Measurements from ENCODE around the gene FAM200C.

FAM200C gene

GRCh38 chr5:160363211-160363610, 36.6 kb downstream of the FAM200C start:
- no peak for DNase-seq
- H3K27ac ChIP-seq (ENCODE audit: insufficient read depth in 1 of 2, low read depth in 1 of 2, low read length in 2 of 2, poor library complexity in 1 of 2, severe bottlenecking in 2 of 2) = no peak overlapping the region
- no peaks in the 10 kb centered on the region for H3K27me3 ChIP-seq (replicated peaks in 2 of 5; ENCODE audit: control insufficient read depth in 4 of 5, insufficient read depth in 5 of 5, low read length in 4 of 5)
- 100% methylated on average over 3 of the region's 3 CpGs for WGBS (ENCODE audit: insufficient coverage)
- CTCF ChIA-PET = interaction anchor here (1.7 kb wide), 1 partner anchor 18 kb away, joined by 8 read pairs; no protein-coding TSS in a partner anchor
- no peaks in the 10 kb centered on the region for H3K9me3 ChIP-seq (ENCODE audit: control extremely low read depth in 1 of 5, control insufficient read depth in 4 of 5, insufficient read depth in 2 of 5, low read depth in 1 of 5, low read length in 4 of 5)
- no peaks in the 10 kb centered on the region for H3K4me1 ChIP-seq (ENCODE audit: control extremely low read depth in 1 of 4, control insufficient read depth in 4 of 4, insufficient read depth in 4 of 4, low read length in 3 of 4)
- POLR2A ChIA-PET = no interaction called here
- H3K4me3 ChIP-seq (ENCODE audit: control insufficient read depth in 1 of 7, extremely low read depth in 1 of 7, insufficient read depth in 4 of 7, low read depth in 2 of 7, low read length in 6 of 7) = no peak overlapping the region
- H3K36me3 ChIP-seq (ENCODE audit: control insufficient read depth in 4 of 4, insufficient read depth in 4 of 4, low read length in 3 of 4) = no peaks in the 10 kb centered on the region

DNA sequence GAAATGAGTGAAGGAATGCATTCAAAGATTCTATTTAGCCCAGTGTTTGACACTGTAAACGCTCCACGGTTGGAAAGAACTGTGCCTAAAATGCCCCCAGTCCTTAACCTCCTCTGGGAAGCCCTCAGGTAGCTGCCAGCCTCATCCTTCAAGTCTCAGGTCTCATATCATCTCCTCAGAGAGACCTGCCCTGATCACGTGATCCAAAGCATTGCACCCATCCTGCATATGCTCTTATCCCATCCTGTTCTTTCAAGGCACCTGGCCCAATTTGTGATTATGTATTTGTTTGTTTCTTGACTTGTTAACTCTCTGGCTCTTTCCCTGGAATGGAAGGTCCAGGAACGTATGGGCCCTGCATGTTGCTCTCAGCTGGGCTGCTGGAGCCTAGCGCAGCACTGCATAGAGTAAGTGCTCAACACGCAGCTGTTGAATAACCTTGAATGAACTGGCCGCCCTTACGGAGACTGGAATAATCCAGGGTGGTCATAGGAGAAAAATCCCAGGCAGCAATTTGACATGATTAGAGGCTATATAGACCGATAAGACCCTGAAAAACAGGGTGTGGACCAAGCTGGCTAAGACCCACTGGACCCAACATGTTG, 38.1 kb downstream of the FAM200C start:
- H3K4me3 ChIP-seq (ENCODE audit: control insufficient read depth in 1 of 7, extremely low read depth in 1 of 7, insufficient read depth in 4 of 7, low read depth in 2 of 7, low read length in 6 of 7) = no peak overlapping the region
- H3K27me3 ChIP-seq (replicated peaks in 2 of 5; ENCODE audit: control insufficient read depth in 4 of 5, insufficient read depth in 5 of 5, low read length in 4 of 5) = no peaks in the 10 kb centered on the region
- DNase-seq = no peak
- H3K36me3 ChIP-seq (ENCODE audit: control insufficient read depth in 4 of 4, insufficient read depth in 4 of 4, low read length in 3 of 4) = no peaks in the 10 kb centered on the region
- H3K9me3 ChIP-seq (ENCODE audit: control extremely low read depth in 1 of 5, control insufficient read depth in 4 of 5, insufficient read depth in 2 of 5, low read depth in 1 of 5, low read length in 4 of 5) = no peaks in the 10 kb centered on the region
- no peaks in the 10 kb centered on the region for H3K4me1 ChIP-seq (ENCODE audit: control extremely low read depth in 1 of 4, control insufficient read depth in 4 of 4, insufficient read depth in 4 of 4, low read length in 3 of 4)
- 88% methylated on average over 8 of the region's 9 CpGs for WGBS (ENCODE audit: insufficient coverage)
- ChIA-PET POLR2A (no interaction called here), CTCF (interaction anchor here (1.2 to 1.7 kb wide), 2 partner anchors 10 to 17 kb away, joined by 4 read pairs; no protein-coding TSS in a partner anchor)
- H3K27ac ChIP-seq (ENCODE audit: insufficient read depth in 1 of 2, low read depth in 1 of 2, low read length in 2 of 2, poor library complexity in 1 of 2, severe bottlenecking in 2 of 2) = no peak overlapping the region

DNA sequence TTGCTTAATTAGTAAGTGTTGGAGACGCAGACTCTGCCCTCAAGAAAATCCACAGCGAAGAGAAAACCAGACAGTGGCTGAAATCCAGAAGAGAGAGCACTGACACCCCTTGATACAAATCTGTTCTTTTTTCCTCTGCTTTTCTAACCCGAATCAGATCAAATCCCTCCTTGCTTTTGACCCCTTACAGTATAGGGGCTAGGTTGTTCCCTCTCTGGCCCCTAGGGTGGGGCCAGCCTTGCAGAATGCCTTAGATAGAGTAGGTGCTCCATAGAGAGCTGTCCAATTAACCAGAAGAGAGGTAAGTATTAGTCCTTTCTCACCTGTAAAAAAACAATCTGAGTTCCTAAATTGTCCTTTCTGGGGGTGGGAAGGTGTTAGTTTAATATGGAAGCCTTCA, 39.5 kb downstream of the FAM200C start:
- WGBS (ENCODE audit: insufficient coverage) = 86% methylated on average over 1 of the region's 3 CpGs
- no peak overlapping the region for H3K4me3 ChIP-seq (ENCODE audit: control insufficient read depth in 1 of 7, extremely low read depth in 1 of 7, insufficient read depth in 4 of 7, low read depth in 2 of 7, low read length in 6 of 7)
- CTCF ChIA-PET = interaction anchor here (1.0 to 2.4 kb wide), 3 partner anchors 14 to 339 kb away, joined by 3 to 8 read pairs (median 3); no protein-coding TSS in a partner anchor
- no peaks in the 10 kb centered on the region for H3K9me3 ChIP-seq (ENCODE audit: control extremely low read depth in 1 of 5, control insufficient read depth in 4 of 5, insufficient read depth in 2 of 5, low read depth in 1 of 5, low read length in 4 of 5)
- H3K36me3 ChIP-seq (ENCODE audit: control insufficient read depth in 4 of 4, insufficient read depth in 4 of 4, low read length in 3 of 4) = no peaks in the 10 kb centered on the region
- DNase-seq = no peak
- H3K4me1 ChIP-seq (ENCODE audit: control extremely low read depth in 1 of 4, control insufficient read depth in 4 of 4, insufficient read depth in 4 of 4, low read length in 3 of 4) = no peaks in the 10 kb centered on the region
- no peak overlapping the region for H3K27ac ChIP-seq (ENCODE audit: insufficient read depth in 1 of 2, low read depth in 1 of 2, low read length in 2 of 2, poor library complexity in 1 of 2, severe bottlenecking in 2 of 2)
- POLR2A ChIA-PET = no interaction called here
- H3K27me3 ChIP-seq (replicated peaks in 2 of 5; ENCODE audit: control insufficient read depth in 4 of 5, insufficient read depth in 5 of 5, low read length in 4 of 5) = no peaks in the 10 kb centered on the region

DNA sequence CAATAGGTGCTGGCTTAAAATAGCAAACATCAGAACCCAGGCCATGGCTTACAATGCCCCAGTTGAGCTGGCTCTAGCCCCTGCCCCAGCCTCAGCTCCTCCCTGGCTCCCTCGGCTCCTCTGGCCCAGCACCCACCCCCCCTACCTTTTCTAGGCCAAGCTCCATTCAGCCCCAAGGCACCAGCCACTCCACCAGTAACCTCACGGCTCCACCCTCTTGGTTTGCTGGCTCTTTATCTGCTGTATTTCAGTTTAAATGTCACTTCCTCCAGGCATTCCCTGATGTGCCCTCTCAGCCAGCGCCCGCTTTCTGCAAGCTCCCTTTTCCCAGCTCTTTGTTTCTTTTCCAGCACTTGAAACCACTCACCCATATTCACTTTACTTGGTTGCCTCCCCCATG, 40.0 kb downstream of the FAM200C start:
- 48% methylated on average over 3 of the region's 4 CpGs for WGBS (ENCODE audit: insufficient coverage)
- Histone ChIP-seq H3K36me3 (ENCODE audit: control insufficient read depth in 4 of 4, insufficient read depth in 4 of 4, low read length in 3 of 4) (no peaks in the 10 kb centered on the region), H3K9me3 (ENCODE audit: control extremely low read depth in 1 of 5, control insufficient read depth in 4 of 5, insufficient read depth in 2 of 5, low read depth in 1 of 5, low read length in 4 of 5) (no peaks in the 10 kb centered on the region), H3K27ac (ENCODE audit: insufficient read depth in 1 of 2, low read depth in 1 of 2, low read length in 2 of 2, poor library complexity in 1 of 2, severe bottlenecking in 2 of 2) (no peak overlapping the region), H3K4me3 (ENCODE audit: control insufficient read depth in 1 of 7, extremely low read depth in 1 of 7, insufficient read depth in 4 of 7, low read depth in 2 of 7, low read length in 6 of 7) (no peak overlapping the region), H3K4me1 (ENCODE audit: control extremely low read depth in 1 of 4, control insufficient read depth in 4 of 4, insufficient read depth in 4 of 4, low read length in 3 of 4) (no peaks in the 10 kb centered on the region), H3K27me3 (replicated peaks in 2 of 5; ENCODE audit: control insufficient read depth in 4 of 5, insufficient read depth in 5 of 5, low read length in 4 of 5) (no peaks in the 10 kb centered on the region)
- ChIA-PET CTCF (interaction anchor here (0.5 to 2.4 kb wide), 5 partner anchors 14 to 338 kb away, joined by 3 to 8 read pairs (median 3); no protein-coding TSS in a partner anchor), POLR2A (no interaction called here)
- DNase-seq = no peak

DNA sequence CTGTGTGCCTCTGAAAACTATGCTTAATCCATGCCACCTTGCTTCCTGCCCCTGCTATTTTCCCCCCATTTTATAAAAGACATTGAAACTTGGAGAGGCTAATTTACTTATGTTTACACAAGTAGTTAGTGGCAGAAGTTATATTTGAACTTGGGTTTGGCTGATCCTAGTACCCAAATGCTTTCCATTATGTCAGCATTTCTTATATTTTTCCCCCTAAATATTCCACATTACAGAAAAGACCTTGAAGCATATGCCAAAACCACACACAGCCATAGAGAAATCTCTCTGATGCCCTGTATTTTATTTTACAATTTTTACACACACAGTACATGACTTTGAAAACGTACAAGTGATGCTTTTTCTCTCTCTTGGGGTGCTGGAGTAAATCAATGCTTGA, 40.6 kb downstream of the FAM200C start:
- no peak overlapping the region for H3K27ac ChIP-seq (ENCODE audit: insufficient read depth in 1 of 2, low read depth in 1 of 2, low read length in 2 of 2, poor library complexity in 1 of 2, severe bottlenecking in 2 of 2)
- no peak overlapping the region for H3K4me3 ChIP-seq (ENCODE audit: control insufficient read depth in 1 of 7, extremely low read depth in 1 of 7, insufficient read depth in 4 of 7, low read depth in 2 of 7, low read length in 6 of 7)
- 0% methylated on average over 1 of the region's 1 CpG for WGBS (ENCODE audit: insufficient coverage)
- no peaks in the 10 kb centered on the region for H3K9me3 ChIP-seq (ENCODE audit: control extremely low read depth in 1 of 5, control insufficient read depth in 4 of 5, insufficient read depth in 2 of 5, low read depth in 1 of 5, low read length in 4 of 5)
- H3K36me3 ChIP-seq (ENCODE audit: control insufficient read depth in 4 of 4, insufficient read depth in 4 of 4, low read length in 3 of 4) = no peaks in the 10 kb centered on the region
- no peaks in the 10 kb centered on the region for H3K4me1 ChIP-seq (ENCODE audit: control extremely low read depth in 1 of 4, control insufficient read depth in 4 of 4, insufficient read depth in 4 of 4, low read length in 3 of 4)
- no peaks in the 10 kb centered on the region for H3K27me3 ChIP-seq (replicated peaks in 2 of 5; ENCODE audit: control insufficient read depth in 4 of 5, insufficient read depth in 5 of 5, low read length in 4 of 5)
- no peak for DNase-seq
- CTCF ChIA-PET = interaction anchor here (0.5 to 2.4 kb wide), 3 partner anchors 13 to 258 kb away, joined by 3 to 8 read pairs (median 3); no protein-coding TSS in a partner anchor
- POLR2A ChIA-PET = interaction anchor here (0.6 kb wide), 1 partner anchor 25 kb away, joined by 5 read pairs; no protein-coding TSS in a partner anchor

GRCh38 chr5:160357861-160358411, 41.9 kb downstream of the FAM200C start:
- CTCF ChIA-PET = interaction anchor here (1.3 to 1.6 kb wide), 3 partner anchors 10 to 18 kb away, joined by 3 to 5 read pairs (median 4); no protein-coding TSS in a partner anchor
- no peaks in the 10 kb centered on the region for H3K9me3 ChIP-seq (ENCODE audit: control extremely low read depth in 1 of 5, control insufficient read depth in 4 of 5, insufficient read depth in 2 of 5, low read depth in 1 of 5, low read length in 4 of 5)
- H3K27ac ChIP-seq (ENCODE audit: insufficient read depth in 1 of 2, low read depth in 1 of 2, low read length in 2 of 2, poor library complexity in 1 of 2, severe bottlenecking in 2 of 2) = no peak overlapping the region
- no peaks in the 10 kb centered on the region for H3K4me1 ChIP-seq (ENCODE audit: control extremely low read depth in 1 of 4, control insufficient read depth in 4 of 4, insufficient read depth in 4 of 4, low read length in 3 of 4)
- 95% methylated on average over 3 of the region's 7 CpGs for WGBS (ENCODE audit: insufficient coverage)
- no peak overlapping the region for H3K4me3 ChIP-seq (ENCODE audit: control insufficient read depth in 1 of 7, extremely low read depth in 1 of 7, insufficient read depth in 4 of 7, low read depth in 2 of 7, low read length in 6 of 7)
- H3K36me3 ChIP-seq (ENCODE audit: control insufficient read depth in 4 of 4, insufficient read depth in 4 of 4, low read length in 3 of 4) = no peaks in the 10 kb centered on the region
- POLR2A ChIA-PET = no interaction called here
- no peaks in the 10 kb centered on the region for H3K27me3 ChIP-seq (replicated peaks in 2 of 5; ENCODE audit: control insufficient read depth in 4 of 5, insufficient read depth in 5 of 5, low read length in 4 of 5)
- no peak for DNase-seq

- H3K4me3 ChIP-seq (ENCODE audit: control insufficient read depth in 1 of 7, extremely low read depth in 1 of 7, insufficient read depth in 4 of 7, low read depth in 2 of 7, low read length in 6 of 7) = no peak overlapping the region
- no peaks in the 10 kb centered on the region for H3K9me3 ChIP-seq (ENCODE audit: control extremely low read depth in 1 of 5, control insufficient read depth in 4 of 5, insufficient read depth in 2 of 5, low read depth in 1 of 5, low read length in 4 of 5)
- no peaks in the 10 kb centered on the region for H3K4me1 ChIP-seq (ENCODE audit: control extremely low read depth in 1 of 4, control insufficient read depth in 4 of 4, insufficient read depth in 4 of 4, low read length in 3 of 4)
- H3K27me3 ChIP-seq (replicated peaks in 2 of 5; ENCODE audit: control insufficient read depth in 4 of 5, insufficient read depth in 5 of 5, low read length in 4 of 5) = no peaks in the 10 kb centered on the region
- WGBS (ENCODE audit: insufficient coverage) = 95% methylated on average over 7 of the region's 7 CpGs
- H3K36me3 ChIP-seq (ENCODE audit: control insufficient read depth in 4 of 4, insufficient read depth in 4 of 4, low read length in 3 of 4) = no peaks in the 10 kb centered on the region
- POLR2A ChIA-PET = no interaction called here
- CTCF ChIA-PET = interaction anchor here (1.3 to 2.0 kb wide), 4 partner anchors 9 to 19 kb away, joined by 3 to 5 read pairs (median 4); no protein-coding TSS in a partner anchor
- H3K27ac ChIP-seq (ENCODE audit: insufficient read depth in 1 of 2, low read depth in 1 of 2, low read length in 2 of 2, poor library complexity in 1 of 2, severe bottlenecking in 2 of 2) = no peak overlapping the region
- no peak for DNase-seq
These were observed 42.5 kb downstream of the FAM200C start for GRCh38 chr5:160357394-160357793.

All from common myeloid progenitor, CD34-positive (primary cell).